Ovary (tissue), 3 donors: ENCODE measurements around the gene ADGRA1.

Experiments
- CTCF ChIP-seq, 3 donors: fragments of 450-650 bp in 2 of 3; fragments of 200-600 bp in 1 of 3; IDR thresholded peaks; one replicate each; pipeline versions ENCODE4 v1.5.1 to v1.8.0; 2016 to 2022; ENCODE audit warnings: antibody characterized with exemption in 3 of 3, mild to moderate bottlenecking in 1 of 3
- POLR2A ChIP-seq: fragments of 450-650 bp; IDR thresholded peaks from one replicate; pipeline ENCODE4 v1.6.1; 2017; ENCODE audit warnings: antibody characterized with exemption, mild to moderate bottlenecking, moderate library complexity
- donor health status: DM: no; HTN: no; CAD: no.

GRCh38 chr10:133090101-133090500, 2.4 kb downstream of the ADGRA1 start:
- TF ChIP-seq POLR2A (no peak), CTCF (IDR thresholded peaks at IDR 0.05) (no peak)
